Endothelial cell (in vitro differentiated cells): ENCODE measurements around the gene HELB. TPM values are rescaled to one million over a fixed set of nuclear protein-coding genes. Genes with fewer than 3 reads are reported as not detected.

Experiments used
- DNase-seq: peaks from one replicate; pipeline ENCODE4 v3.0.0; 2021; ENCODE audit warnings: low spot score
- H3K27ac Mint-ChIP-seq: one replicate; pipeline ENCODE4 v1.8.0; 2021; ENCODE audit warnings: mixed read lengths, inconsistent platforms; ENCODE audit not compliant: unreplicated experiment
- H3K27me3 Mint-ChIP-seq: one replicate; pipeline ENCODE4 v1.8.0; 2021; ENCODE audit warnings: mild to moderate bottlenecking, moderate library complexity, mixed read lengths, inconsistent platforms; ENCODE audit not compliant: unreplicated experiment
- H3K36me3 Mint-ChIP-seq: one replicate; pipeline ENCODE4 v1.8.0; 2021; ENCODE audit warnings: mild to moderate bottlenecking, low read depth, mixed read lengths, inconsistent platforms; ENCODE audit not compliant: unreplicated experiment
- H3K4me1 Mint-ChIP-seq: one replicate; pipeline ENCODE4 v1.8.0; 2021; ENCODE audit warnings: mild to moderate bottlenecking, mixed read lengths, inconsistent platforms; ENCODE audit not compliant: unreplicated experiment
- H3K4me3 Mint-ChIP-seq: one replicate; pipeline ENCODE4 v1.8.0; 2021; ENCODE audit warnings: mild to moderate bottlenecking, mixed read lengths, inconsistent platforms; ENCODE audit not compliant: unreplicated experiment
- H3K9me3 Mint-ChIP-seq: one replicate; pipeline ENCODE4 v1.8.0; 2021; ENCODE audit warnings: mixed read lengths, inconsistent platforms; ENCODE audit not compliant: unreplicated experiment
- total RNA-seq: library from RNA; stranded (reverse); fragmentation: NEBNext Ultra II Directional; extraction: Animal tissue kit (Norgen Biotek cat#: 25700); gene quantifications from one replicate; pipeline ENCODE4 v1.2.1, GENCODE V29; 2021; ENCODE audit not compliant: unreplicated experiment
- TF ChIP-seq, protein P1 (sequence below): fragments of 200-600 bp; sonication (generic); IDR thresholded peaks from one replicate; pipeline ENCODE4 v1.5.0; 2021; ENCODE audit warnings: antibody characterized with exemption; ENCODE audit not compliant: unreplicated experiment

Gene HELB
- total RNA-seq, 1 donor from 2014 or later, result 3.7 TPM

DNA sequence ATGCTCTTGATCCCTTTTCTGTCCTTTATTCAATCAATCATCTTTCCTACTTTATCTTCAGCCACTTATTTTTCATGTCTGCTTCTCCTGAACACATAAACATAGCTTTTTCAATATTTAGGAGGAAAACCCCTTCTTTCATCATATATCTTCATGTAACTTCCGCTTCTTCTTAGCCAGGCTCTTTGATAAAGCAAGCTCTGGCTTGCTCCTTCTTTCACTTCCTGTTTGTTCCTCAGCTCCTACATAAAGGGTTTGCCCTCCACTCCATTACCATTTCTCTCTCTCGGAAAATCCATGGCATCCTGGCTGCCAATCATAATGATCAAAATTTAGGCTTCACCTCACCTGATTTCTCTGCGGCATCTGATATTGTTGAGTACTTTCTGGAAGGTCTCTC lies 33.7 kb upstream of the HELB start:
- TF ChIP-seq, protein P1, sequence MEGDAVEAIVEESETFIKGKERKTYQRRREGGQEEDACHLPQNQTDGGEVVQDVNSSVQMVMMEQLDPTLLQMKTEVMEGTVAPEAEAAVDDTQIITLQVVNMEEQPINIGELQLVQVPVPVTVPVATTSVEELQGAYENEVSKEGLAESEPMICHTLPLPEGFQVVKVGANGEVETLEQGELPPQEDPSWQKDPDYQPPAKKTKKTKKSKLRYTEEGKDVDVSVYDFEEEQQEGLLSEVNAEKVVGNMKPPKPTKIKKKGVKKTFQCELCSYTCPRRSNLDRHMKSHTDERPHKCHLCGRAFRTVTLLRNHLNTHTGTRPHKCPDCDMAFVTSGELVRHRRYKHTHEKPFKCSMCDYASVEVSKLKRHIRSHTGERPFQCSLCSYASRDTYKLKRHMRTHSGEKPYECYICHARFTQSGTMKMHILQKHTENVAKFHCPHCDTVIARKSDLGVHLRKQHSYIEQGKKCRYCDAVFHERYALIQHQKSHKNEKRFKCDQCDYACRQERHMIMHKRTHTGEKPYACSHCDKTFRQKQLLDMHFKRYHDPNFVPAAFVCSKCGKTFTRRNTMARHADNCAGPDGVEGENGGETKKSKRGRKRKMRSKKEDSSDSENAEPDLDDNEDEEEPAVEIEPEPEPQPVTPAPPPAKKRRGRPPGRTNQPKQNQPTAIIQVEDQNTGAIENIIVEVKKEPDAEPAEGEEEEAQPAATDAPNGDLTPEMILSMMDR, result no peak
- H3K36me3 Mint-ChIP-seq, result no peaks in the 10 kb centered on the region
- no peaks in the 10 kb centered on the region for H3K27me3 Mint-ChIP-seq
- no peak overlapping the region for H3K4me3 Mint-ChIP-seq
- no peak for DNase-seq
- H3K4me1 Mint-ChIP-seq, result no peaks in the 10 kb centered on the region
- no peak overlapping the region for H3K27ac Mint-ChIP-seq
- no peaks in the 10 kb centered on the region for H3K9me3 Mint-ChIP-seq

DNA sequence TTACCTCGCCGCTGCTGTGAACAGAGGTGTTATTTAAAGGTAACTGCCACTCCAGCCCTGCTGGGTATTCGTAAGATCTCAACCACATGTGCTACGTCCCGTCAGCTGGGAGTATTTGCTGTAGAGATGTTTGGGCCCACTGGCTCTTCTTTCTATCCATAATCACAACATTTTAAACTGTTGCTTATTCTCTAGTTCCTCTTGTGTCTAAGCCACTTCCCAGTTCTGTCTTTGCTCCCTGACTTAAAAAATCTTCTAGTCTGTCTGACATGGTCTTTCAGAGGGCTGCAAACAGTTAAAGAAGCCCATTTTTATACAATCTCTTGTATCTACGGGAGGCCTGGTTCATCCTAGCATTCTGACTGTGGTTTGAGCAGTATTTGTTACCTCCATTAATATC lies 33.2 kb upstream of the HELB start:
- H3K36me3 Mint-ChIP-seq, result no peaks in the 10 kb centered on the region
- H3K27me3 Mint-ChIP-seq, result peaks cover 2% of the 10 kb centered on the region
- H3K27ac Mint-ChIP-seq, result no peak overlapping the region
- TF ChIP-seq, protein P1, result no peak
- H3K4me1 Mint-ChIP-seq, result no peaks in the 10 kb centered on the region
- no peak for DNase-seq
- no peak overlapping the region for H3K4me3 Mint-ChIP-seq
- no peaks in the 10 kb centered on the region for H3K9me3 Mint-ChIP-seq

DNA sequence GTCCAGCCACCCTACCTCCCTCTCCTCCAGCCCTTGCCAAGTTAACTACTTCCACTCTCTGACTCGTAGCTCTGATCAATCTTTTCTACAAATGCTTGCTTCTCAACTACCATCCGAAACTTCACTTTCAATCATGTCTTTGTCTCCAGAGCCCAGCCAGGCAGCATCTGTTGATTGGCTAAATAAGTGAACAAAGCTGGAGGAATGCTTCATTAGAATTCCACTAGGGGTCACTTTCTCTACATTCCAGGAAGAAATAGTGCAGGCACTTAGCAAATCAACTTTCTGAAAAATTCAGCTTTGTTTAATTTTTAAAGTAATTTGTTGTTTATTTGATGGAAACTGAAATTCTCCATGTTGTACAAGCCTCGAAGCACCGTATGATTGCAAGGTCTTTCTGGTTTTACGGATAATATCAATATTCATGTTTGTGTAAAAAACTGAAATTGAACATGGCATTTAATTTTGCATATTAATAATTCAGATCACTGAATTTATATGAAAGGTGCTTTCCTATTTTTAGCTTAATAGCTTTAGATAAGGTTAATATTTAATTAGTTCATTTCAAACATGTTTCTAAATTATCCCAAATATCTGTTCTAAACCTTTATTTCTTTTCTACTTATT lies 32.4 kb upstream of the HELB start:
- no peak for DNase-seq
- Mint-ChIP-seq H3K27me3 (peaks cover 2% of the 10 kb centered on the region), H3K36me3 (no peaks in the 10 kb centered on the region), H3K27ac (no peak overlapping the region), H3K4me1 (no peaks in the 10 kb centered on the region), H3K9me3 (no peaks in the 10 kb centered on the region), H3K4me3 (no peak overlapping the region)
- TF ChIP-seq, protein P1, result peak; percentile 60

DNA sequence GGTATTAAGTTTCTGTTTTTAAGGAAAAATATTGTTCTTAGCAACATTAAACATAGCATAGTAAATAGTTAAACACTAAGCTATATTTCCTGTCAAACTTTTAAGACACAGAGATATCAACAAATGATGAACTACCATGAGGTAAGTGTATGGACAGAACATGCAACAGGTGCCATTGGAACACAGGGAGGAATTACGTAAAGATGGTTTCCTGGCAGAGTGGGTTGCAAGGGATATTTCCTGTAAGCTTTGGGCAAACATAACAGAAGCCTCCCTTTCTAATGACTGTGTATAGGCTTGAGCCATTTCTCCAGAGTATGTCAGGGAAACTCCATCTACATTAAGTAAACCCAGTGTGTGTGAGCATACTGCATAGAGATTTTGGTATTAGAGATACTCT lies 31.7 kb upstream of the HELB start:
- Mint-ChIP-seq H3K9me3 (no peaks in the 10 kb centered on the region), H3K27ac (no peak overlapping the region), H3K36me3 (no peaks in the 10 kb centered on the region), H3K4me1 (no peaks in the 10 kb centered on the region), H3K27me3 (peaks cover 2% of the 10 kb centered on the region), H3K4me3 (no peak overlapping the region)
- DNase-seq, result no peak
- TF ChIP-seq, protein P1, result no peak

DNA sequence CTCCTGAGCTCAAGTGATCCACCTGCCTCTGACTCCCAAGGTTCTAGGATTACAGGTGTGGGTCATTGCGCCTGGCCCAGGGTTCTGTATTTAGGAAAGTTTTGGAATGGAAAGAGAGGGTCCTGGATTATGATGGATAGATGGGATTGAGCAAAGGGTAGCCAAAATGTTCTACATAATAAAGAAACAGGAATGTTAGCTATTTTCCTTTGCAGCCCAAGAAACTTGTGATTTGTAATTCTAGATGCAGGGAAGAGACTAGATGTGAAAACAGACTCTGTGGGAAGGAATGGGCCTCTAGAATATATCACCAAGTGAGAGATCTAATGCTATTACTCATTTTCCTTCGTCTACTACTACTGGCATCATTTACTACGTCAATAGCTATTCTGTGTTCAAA lies 29.6 kb upstream of the HELB start:
- Mint-ChIP-seq H3K27ac (no peak overlapping the region), H3K36me3 (no peaks in the 10 kb centered on the region), H3K9me3 (no peaks in the 10 kb centered on the region), H3K27me3 (peaks cover 2% of the 10 kb centered on the region), H3K4me1 (no peaks in the 10 kb centered on the region), H3K4me3 (no peak overlapping the region)
- DNase-seq, result no peak
- TF ChIP-seq, protein P1, result no peak
